ENCODE data around the gene DESI1.

The DESI1 gene

DNA sequence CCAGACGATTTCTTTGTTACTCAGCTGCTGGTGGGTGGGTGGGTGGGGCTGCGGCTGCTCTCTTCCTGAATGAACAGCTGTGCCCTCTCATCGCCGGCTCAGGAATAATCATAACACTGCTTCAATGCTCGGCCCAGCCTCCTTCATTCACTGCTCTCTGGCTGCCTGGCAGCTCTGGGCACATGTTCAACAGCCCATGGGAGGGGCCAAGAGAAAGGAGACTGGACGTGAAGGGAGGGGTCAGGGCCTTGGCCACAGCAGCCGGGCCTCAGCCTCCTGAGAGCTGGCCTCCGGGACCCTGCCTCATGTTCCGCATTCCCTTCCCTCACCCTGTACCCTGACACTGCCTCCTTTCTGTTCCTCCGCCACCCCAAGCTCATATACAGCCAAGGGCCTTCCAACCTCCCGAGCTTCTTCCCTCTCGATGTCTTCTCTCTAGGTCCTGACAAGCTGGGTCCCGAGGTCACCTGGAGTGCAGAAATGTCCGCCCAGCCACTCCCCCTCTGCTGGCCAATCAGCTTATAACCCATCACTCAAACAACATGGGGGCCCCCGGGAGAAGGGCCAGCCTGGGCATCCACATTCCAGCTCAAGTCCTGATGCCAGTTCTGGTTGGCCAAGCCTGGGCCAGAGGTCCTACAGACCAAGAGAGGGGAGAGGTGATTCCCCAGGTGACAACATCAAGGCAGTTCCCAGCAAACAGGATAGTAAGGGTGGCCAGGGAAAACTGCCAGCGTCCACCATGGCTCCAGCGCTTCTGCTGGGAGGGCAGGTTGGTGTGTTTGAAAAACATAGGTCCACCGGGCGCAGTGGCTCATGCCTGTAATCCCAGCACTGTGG is 63.2 kb downstream of the DESI1 start:
- no peak for DNase-seq (ENCODE audit: low spot score)

DNA sequence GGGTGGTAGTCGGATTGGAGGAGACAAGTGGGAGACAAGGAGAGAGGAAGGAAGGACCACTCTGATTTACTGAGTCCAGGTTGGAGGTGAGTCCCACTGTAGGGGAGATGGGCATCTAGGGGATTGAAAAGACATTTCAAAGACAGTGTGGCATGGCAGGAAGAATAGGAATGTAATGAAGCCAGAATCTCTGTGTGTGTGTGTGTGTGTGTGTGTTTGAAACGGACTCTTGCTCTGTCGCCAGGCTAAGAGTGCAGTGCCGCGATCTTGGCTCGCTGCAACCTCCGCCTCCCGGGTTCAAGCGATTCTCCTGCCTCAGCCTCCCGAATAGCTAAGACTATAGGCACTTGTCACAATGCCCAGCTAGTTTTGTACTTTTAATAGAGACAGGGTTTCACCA is 64.3 kb downstream of the DESI1 start:
- no peak for DNase-seq (ENCODE audit: low spot score)

DNA sequence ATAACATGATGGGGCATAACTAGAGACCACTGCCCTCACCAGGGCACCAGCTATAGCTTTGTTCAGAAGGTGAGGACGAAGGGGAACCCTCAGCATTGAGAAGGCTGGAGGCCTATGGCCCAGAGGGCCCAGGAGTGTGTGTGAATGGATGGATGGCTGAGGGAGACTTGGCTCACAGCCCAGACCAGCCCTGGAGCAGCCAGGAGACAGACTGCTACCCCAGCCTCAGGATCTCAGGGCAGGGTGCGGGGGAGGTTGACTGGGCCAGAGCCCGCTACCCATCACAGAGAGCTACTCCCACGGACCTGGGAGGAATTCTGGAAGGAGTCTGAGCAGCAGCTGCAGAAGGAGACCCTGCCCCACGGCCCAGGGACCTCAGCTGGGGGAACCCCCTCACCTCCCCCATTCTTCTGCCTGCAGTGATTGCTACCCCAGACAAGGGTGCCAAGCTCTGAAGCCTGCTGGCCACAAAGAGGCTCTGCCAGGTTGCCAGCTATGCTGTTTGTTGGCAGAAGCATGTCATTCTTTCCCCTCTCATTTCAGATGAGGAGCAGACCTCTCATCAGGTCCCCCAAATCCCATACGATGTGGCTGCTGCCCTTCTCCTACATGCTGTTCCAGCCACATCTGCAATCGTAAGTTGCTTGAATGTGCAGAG is 65.4 kb downstream of the DESI1 start:
- no peak for DNase-seq (ENCODE audit: low spot score)

DNA sequence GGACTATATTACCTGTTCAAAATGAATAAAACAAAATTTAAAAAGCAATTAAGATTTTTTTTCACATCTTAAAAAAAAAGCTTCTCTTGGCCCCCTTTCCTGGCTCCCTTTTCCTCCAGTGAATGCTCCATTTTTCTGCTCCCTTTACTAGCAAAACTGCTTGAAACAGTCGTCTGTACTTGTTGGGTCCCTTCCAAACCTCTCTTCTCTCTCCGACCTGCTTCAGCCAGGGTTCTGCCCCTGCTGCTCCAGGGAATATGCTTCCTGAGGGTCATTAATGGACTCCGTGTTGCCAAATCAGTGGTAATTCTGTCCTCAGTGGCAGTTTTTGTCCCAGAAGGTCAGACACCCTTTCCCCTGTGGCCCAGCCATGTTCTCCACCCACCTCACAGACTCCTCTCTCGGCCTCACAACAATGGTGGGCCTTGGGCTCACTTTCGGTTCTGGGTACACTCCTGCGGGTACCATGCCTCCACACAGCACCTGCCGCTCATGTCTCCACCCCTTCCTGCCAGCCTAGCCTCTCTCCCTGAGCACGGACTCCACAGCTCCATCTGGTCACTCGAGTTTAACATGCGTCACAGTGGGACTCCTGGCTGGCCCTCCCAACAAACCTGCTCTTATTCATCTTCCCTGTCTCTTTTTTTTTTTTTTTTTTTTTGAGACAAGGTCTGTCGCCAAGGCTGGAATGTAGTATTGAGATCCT is 68.8 kb downstream of the DESI1 start:
- DNase-seq (ENCODE audit: low spot score): no peak

DNA sequence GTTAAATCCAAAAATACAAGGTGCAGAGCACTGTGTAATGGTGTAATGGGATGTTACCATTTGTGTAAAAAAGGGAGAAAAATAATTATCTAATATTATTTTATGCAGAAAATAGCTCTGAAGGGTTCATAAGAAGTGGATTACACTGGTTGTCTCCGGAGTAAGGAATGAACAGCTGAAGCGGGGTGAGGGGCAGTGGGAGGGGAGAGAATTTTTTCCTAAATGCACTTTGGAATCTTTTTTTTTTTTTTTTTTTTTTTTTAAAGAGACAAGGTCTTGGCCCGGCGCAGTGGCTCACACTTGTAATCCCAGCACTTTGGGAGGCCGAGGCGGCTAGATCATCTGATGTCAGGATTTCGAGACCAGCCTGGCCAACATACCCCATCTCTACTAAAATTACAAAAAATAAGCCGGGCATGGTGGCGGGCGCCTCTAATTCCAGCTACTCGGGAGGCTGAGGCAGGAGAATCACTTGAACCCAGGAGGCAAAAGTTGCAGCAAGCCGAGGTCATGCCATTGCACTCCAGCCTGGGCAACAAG is 69.8 kb downstream of the DESI1 start:
- no peak for DNase-seq (ENCODE audit: low spot score)

DNA sequence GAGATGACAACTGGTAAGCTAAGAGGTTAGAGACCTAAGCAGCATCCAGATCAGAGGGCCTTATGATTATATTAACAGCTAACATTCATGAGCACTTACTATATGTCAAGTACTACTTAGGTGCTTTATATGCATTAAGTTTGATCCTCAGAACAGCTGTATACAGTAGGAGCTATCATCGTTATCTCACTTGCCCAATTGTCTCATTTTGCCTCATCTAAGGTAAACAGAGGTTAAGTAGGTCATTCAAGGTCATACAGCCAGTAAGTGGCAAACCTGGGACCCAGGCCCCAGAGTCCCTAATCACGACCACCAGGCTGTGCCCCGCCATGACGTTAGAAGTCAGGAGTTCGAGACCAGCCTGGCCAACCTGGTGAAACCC is 72.0 kb downstream of the DESI1 start:
- DNase-seq (ENCODE audit: low spot score): no peak

Measured in kidney capillary endothelial cell (primary cell).